Activated naive CD4-positive, alpha-beta T cell treated with anti-CD3 and anti-CD28 coated beads, Interleukin-2, amount 50 U/mL, for 16 hours (primary cell): ENCODE measurements around the gene FGD4.

ENCODE experiments used
- DNase-seq: peaks from one replicate; pipeline ENCODE4 v3.0.0-alpha.2; 2020

Gene FGD4

DNA sequence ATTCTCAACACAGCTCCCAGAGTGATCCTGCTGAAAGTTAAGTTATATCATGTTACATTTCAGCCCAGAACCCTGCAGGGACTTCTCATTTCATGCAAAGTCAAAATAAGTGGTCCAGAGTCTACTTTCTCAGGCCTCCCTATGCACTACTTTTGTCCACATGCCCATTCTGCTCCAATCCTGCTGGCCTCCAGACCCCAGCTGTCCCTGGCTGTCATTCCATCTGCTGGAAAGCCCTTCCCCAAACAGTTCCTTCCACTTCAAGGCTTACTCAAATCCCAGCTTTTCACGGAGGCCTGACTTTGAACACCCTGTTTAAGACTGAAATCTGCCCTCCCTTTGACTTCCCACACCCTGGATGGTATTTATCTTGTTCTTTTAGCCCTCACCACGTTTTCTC lies 169.9 kb downstream of the FGD4 start:
- no peak for DNase-seq

DNA sequence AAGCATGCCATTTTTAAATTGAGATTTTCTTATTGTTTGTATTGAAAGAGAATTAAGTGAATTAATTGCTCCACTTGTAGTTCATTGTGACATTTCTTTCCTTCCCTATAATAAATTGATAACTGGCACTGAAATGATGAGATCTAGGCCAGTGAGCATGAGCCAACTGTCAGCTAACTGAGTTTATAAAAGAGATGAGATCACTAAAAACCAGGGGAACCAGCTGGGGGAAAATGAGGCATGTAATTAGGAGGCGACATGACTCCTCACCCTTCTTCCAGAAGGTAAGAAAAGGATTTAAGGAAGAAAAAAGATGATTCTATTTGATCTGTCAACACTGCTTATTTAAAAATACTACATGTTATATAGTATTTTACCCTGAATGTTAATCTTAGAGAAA lies 175.2 kb downstream of the FGD4 start:
- no peak for DNase-seq

DNA sequence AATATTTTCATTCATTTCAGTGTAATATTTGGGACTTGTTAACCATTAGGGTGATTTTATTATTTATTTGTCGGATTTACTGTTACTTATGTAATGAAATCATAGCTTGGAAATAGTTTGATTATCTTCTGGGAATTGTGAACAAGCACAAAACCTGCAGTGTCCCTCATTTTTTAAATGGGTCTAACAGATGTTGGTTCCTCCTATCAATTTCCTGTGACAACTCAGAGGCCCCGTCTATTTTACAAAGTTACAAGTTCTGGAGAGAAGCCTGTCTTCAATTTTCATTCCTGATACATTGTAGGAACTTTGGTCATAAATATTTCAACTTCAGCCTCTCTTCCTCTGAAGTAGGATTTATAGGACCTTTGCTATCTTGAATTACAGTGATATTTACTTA lies 178.0 kb downstream of the FGD4 start:
- no peak for DNase-seq

DNA sequence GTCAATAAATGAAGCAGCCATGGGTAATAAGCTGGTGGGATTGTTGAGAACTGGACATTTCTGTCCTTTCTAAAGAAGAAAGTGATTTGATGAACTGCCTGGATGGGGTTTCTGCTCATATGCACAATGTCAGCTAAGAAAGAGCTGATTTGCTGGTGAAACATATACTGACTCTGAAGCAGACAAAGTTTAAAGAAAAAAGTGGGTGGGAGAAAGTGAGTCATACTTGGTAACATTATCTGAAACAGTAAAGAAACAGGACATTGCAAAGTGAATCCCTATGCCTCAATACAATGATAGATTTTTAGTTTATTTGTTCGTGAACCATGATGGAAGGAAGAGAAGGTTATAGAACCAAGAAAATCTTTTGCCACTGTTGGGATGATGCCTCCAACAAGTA lies 184.2 kb downstream of the FGD4 start:
- no peak for DNase-seq

DNA sequence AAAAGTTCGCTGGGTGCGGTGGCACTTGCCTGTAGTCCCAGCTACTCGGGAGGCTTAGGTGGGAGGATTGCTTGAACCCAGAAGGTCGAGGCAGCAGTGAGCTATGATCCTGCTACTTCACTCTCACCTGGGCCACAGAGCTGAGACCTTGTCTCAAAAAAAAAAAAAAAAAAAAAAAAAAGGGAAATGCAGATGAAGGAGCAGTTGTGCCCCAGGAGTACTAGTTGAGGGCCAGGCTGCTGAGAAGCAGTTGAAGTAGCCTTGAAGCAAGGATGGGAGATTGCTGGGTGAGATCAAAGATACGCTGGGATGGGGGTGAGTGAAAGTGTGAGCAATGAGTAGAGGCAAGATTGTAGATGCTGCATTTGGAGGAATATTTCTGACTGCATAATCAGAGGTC lies 186.3 kb downstream of the FGD4 start:
- DNase-seq = no peak

DNA sequence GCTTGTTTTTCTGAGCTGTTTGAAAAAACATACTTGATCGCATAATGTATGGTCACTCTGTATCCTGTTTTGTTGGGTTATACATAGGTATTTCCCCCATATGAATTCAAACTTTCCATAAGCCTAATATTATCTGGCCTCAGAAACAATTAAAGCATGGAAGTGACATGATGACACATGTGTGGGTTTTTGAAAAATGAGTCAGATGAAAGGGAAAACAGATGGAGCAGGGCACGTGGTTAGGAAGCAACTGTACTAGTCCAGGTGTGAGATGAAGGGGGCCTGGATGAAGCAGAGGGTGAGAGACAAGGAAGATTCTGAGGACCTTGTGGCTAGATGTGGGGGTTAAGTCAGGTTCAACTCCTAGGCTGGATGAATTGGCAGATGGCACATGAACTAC lies 187.0 kb downstream of the FGD4 start:
- DNase-seq = no peak

DNA sequence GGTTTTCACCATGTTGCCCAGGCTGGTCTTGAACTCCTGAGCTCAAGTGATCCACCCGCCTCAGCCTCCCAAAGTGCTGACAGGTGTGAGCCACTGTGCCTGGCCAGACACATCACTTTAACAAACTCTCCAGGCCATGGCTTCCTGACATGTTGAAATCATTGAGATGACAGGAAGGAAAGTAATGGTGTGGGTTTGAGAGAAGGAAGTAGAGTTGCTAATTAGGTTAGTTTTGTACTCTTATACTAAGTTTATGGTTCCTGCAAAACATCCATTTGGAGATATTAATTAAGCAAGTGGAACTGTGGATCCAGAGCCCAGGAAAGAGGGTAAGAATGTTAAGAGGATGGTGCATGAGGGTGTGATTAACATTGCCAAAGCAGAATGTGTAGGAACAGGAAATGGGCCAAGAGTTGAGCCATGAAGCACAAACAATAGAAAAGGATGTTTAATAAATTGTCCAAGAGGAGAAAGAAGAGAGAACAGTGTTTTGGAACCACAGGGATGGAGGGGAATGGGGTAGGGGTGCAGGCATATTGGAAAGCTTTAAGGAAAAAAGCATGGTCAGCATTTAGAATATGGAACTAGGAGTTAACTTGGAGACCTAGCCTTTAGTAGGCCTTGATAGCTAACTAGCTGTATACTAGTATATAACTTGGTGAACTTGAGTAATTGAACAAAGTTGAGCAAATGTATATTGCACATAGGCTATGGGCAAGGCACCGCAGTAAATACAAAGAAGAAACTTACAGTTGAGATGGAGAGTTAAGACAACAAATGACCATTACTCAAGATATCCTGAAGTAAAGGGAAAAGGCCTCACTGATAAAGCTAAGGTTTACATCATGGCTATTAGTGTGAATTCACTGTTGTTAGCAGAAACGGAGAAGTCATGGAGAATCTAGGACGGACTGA lies 188.5 kb downstream of the FGD4 start:
- no peak for DNase-seq

DNA sequence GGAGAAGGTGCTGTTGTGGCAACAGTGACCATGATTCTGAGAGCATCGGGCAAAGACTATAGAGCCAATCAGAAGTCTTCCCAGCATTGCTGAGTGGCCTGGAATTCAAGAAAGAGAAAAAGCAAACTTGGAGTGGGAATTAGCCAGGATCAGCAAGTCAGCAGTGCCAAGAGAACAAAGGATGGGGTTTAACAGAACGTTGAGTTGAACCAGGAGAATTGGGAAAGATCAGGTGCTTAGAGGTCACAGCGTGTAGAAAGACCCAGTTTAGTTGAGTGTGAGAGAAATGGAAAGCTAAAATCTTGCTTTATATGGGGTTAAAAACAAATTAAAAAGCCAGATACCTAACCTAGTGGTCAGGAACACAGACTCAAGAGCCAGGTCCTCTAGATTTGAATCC lies 189.2 kb downstream of the FGD4 start:
- DNase-seq = no peak

DNA sequence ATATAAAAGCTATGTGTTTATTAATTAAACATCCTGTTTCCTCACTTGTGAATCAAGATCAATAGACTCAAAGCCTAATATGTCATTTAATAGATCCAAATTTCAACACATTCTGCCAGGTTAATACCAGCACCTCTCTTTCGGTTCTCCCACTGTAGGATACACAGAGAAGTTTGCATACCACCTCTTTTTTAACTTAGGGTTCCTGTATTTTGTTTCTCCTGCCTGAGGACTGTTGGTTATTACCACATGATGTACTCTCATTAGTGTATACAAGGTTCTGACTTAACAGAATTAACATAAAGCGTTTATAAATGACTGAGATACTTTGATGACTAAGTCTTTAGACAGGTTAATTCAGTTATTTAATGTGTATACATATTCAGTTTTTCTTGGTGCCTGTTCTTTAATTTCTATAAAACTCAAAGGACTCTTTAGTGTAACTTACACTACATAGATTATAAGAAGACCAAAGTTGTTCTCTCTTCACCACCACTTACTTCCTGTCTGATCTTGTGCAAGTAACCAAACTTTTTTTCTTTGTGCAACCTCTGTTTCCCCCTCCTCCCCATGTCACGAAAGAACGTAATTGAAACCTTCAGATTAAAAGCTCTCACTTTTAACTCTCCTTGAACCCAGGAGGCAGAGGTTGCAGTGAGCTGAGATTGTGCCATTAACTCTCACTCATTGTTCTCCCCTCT lies 190.0 kb downstream of the FGD4 start:
- no peak for DNase-seq

DNA sequence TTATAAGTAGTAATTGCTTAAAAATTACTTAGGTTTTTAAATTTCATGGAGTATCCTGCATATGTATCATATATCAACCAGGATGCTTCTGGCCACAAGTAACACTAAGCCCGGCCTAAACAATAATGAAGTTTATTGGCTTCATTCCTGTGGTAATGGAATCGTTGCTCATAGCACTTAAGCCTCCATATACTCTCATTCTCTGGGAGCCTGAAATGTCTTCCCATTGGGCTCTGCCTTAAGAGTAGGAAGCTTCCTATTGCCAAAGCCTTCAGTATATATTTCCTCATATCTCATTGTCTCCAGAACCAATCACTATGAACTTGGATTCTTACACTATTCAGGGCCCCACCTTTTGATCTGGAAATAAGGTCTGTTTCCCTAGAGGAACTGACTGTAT lies 195.9 kb downstream of the FGD4 start:
- no peak for DNase-seq

DNA sequence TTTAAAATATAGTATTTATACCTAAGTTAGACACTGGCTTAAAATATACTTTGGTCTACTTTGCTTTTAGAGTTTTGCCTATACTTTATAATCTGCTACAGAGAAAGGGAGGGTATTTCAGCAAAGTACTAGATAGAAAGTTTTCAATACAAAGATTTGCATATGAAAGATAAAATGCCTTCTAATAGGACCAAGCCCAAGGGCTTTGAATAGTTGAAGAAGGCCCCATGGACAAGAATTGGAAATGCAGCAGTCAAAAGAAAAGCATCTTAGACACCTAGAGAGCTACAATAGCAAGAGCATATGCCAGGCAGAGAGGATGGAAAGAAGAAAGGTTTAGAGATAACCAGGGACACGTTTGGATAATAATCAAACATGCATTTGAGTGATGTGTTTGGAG lies 196.7 kb downstream of the FGD4 start:
- DNase-seq = no peak

DNA sequence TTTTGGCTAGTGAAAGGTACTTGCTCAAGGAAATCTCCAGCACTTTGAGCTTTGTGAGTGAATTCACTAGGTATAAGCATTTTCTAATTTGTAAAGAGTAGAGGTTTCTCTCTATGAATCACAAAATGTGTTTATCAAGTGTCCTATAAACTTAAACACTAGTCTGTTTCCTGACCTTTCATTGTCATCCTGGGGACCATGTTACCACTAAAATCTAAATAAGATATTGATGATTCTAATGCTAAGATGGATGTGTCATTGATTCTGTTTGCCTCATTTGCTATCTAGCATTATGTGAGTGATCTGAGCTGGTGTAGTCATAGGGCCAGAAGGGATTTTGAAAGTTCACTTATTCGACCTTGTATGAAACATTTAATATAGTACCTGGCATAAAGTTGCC lies 199.3 kb downstream of the FGD4 start:
- DNase-seq = no peak

DNA sequence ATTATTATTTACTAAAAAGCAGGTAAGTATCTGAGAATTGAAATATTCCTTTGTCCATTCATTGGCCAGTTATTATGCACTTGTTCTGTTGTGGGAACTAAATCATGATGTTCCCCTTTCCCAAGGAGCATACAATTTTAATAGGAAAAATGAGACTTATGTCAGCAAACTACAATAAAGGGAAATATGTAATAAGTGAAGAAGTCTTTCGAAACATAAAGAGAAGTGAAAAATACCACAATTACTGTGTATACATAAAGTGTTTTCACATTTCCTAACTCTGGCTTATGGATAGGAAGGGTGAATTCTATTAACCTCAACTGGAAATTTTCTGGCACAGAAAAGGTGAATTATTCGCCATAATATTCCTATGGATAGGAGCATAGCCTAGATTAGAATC lies 201.3 kb downstream of the FGD4 start:
- no peak for DNase-seq

DNA sequence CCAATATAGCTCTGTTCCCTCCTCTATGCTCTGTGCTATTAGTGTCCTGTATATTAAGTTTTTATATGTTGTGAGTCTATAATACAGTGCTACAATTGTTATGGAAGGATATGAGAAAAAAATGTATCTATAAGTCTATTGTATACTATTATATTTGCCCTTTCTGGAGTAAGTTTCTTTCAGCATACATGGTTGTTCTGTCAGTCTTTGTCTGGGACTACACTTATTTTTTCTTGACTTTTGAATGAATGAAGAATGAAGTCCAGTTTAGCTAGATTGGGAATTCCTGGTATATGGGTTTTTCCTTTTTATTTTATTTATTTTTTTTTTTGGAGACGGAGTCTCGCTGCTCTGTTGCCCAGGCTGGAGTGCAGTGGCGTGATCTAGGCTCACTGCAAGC lies 203.7 kb downstream of the FGD4 start:
- no peak for DNase-seq

DNA sequence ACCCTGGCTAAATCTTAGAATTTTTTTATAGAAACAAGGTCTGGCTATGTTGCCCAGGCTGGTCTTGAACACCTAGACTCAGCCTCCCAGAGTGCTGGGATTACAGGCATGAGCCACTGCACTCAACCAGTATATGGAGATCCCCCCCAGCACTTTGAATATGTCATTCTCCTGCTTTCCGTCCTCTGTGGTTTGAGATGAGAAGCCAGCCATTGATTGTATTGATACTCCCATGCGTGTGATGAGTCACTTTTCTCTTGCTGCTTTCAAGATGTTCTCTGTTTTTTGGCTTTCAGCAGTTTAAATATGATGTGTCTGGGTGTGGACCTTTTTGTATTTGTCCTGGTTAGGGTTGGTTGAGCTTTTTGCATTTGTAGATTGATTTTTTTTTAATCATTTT lies 204.5 kb downstream of the FGD4 start:
- no peak for DNase-seq

DNA sequence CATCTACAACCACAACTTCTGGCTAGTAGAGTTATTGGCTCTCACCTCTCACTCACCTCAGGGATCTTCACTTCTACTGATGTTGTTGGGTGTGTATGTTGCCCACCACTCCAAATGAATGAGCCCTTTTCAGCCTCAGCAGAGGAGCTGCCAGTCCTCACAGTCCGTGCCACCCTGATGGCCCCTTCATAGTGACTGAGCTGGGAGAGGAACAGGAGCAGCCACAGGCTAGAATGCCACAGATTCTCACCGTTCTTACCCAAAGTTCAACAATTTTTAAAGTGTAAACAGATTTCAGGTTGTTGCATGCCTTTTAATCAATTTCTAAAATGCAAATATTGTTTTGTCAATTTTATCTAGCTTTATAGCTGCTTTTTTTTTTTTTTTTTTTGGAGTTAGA lies 205.2 kb downstream of the FGD4 start:
- no peak for DNase-seq

DNA sequence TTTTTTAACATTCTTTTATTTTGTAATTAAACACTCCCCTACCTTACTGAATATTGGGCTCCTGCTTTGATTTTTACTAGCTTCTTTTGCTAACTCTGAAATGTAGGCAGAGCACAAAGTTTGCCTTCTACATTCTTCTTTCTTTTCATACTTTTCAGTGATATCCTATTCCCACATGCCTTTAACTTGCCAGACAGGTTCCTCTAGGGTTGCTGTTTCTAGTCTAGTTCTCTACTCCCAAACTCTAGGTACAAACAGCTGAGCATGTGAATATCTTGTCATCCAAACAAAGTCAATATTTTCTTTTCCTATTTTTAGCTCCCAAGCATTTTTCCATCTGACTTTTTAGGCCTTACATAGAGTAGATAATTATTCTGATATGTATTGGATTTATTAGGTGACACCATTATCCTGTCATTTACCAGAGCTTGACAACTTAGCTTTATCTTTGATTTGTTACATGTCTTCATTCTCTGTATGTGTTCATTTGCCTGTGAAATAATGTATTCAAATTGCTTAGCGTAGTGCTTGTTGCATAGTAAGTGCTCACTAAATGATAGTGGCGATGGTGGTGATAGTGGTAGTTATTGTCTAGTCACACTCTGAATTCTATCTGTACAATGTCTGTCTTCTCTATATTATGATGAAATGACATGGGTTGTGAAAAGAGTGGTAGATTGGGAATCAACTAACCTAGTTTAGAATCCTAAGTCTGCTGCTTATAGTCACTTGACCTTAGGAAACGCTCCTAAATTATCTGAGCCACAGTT lies 206.2 kb downstream of the FGD4 start:
- DNase-seq = no peak

DNA sequence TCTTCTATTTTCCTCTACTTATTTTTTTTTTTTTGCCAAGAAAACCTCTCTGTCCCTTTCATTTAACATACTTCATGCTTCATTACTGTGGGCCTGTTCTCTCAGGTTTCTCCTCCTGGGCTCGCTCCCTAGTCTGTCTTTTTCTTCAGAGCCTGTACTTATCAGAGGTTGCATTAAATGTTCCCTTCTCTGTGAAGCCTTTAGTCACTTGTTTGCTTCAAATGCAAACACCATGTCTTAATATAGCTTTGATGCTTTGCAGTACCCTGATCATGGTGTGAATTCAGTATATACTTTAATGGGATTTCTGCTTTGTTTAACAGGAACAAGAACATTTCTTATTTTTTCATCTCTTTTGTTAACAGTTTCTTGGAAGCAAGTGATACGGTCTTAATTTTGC lies 207.1 kb downstream of the FGD4 start:
- DNase-seq = no peak

DNA sequence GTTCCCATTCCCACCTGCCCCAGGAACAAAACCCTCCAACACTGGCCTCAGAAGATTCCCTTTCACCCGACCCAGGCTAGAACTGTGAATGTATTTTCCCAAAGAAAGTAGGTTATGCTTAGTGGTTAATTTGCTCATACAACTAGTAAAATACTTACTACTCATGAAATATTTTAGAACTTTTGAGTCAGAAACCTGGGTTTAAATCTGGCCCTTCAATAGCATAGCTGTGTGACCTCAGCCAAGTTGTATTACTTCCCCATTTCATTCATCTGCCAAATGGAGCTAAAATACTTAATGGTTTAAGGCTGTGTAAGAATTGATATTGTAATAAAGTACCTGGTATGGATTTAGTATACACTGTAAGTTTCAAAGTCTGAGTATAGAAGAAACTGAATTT lies 210.6 kb downstream of the FGD4 start:
- no peak for DNase-seq

DNA sequence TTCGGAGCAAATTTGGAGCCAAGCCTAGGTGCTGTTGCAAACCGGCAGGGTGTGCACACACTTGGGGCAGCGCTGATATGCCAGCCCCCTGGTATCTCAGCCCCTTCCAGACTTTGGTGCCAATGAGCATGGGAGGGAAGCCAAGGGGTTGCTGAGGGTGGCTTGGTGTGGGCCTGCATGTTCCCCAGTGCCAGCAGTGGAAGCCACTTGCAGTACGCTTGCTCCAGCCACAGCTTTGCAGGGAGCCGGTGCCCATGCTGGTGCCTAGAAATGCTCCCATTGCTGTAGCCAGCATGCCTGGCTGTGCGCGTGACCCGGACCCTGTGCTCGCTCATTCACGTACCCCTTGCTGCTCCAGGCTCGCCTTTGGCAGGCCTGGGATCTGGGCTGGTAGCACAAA lies 212.6 kb downstream of the FGD4 start:
- no peak for DNase-seq

DNA sequence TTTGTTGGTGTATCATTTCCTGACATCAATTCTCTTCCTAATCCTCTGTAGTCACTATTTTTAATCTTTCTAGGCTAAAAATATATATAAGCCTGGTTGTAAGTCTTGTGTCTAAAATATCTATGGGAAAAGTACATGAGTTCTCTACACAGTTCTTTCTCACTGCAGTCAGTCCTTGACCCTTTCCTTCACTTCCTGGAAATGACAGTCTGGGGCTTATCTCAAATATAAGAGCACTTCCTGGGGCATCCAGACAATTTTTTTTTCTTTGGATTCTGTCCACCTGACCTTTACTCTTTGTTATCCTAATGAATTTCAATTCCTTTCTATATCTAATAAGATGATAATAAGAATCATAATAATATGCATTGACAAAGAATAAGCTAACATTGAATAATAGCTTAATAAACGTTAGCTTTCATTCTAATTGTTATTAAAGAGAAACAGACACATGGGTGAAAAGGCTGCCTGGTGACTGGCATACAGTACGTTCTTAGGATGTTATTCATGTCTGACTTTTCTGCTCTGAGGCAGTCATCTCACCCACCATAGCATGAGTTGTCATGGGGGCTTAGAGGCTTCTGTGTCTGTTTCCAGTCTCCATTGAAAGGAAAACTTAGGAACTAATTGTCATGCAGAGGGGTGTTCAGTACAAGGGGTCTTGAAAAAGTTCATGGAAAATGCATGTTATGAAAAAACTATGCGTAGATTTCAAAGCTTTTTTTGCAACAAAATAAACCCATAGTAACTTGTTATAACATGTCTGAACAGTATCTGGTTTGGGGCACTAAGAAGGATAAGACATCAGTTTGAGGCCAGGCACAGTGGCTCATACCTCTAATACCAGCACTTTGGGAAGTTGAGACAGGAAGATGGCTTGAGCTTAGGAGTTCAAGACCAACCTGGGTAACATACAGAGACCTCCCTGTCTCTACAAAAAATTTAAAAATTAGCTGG lies 213.6 kb downstream of the FGD4 start:
- DNase-seq = no peak

DNA sequence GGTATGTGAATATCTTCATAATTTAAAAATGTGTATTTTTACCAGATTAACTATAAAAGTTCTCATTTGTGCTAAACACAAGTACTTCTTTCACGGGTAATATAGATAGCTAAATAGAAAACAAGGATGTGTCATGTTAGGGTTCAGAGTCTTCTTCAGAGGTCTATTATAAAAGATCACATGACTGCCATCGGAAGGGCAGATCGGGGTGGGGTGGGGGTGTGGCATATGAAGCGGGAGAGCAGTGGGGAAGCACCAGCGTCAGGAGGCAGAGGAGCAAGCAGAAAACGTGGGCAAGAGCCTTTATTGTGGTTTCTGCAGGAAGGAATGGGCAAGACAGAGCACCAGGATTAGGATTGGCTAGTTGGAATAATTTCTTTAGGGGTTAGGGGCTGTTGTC lies 216.1 kb downstream of the FGD4 start:
- no peak for DNase-seq

DNA sequence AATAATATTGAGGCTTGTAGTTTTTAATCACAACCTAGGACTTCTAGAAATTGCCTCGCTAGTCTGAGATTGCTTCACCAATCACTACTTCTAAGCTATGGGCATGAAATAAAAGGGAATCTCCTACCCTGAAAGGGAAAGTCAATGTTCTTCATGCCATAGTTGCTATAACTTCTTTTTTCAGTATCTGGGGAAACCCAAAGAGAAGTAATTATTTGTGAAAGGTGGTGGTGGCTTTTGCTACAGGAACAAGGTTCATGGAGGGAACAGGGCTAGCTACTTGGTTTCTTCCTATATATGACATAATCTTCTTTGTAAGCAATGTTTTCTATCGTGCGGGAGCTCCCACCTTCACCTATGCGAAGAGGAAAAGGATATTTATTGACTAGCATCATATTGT lies 218.2 kb downstream of the FGD4 start:
- no peak for DNase-seq
